Activated CD4-positive, CD25-positive, alpha-beta regulatory T cell treated with anti-CD3 and anti-CD28 coated beads, Interleukin-2, amount 50 U/mL, for 16 hours (primary cell): ENCODE results near the gene PARD3B.

Experiments
- DNase-seq: peaks from one replicate; pipeline ENCODE4 v3.0.0-alpha.2; 2020; ENCODE audit warnings: low read depth, low spot score

The PARD3B gene

GRCh38 chr2:205499006-205499405 lies 953.7 kb downstream of the PARD3B start:
- DNase-seq = no peak

DNA sequence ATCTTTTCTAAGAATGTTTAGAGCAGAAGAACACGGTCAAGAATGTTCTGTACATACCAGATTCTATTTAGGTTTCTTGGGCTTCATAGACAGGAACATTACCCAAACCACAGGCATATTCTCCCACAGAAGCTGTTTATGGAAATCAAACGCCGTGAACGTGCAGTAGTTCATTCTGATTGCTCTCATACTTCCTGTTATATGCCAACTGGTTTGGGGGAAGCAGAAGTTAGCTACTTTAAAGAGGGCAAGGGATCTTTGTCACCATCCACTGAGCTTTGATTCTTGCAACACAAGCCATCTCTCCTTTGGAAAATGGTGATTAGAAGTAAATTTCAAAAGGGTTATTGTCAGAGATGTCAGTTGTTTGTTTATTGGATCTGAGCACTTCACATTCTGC lies 954.8 kb downstream of the PARD3B start:
- no peak for DNase-seq

DNA sequence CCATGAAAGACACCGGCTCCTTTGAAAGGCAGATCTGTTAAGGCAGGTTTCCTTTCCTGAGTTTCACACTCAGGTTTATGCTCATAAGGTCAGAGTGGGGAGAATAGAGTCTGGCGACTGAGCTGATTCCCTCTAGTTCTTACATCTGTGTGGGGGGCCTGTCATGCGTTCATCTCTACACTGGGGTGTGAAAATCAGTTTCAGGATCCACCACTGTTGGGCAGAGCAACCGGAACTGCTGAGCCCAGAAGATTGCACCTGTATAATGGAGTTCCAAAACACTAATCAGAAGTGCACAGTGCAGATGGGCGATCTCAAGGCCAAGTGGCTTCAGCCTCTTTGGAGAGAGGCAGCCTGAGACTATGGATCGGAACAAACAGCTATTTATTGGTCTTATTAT lies 955.7 kb downstream of the PARD3B start:
- DNase-seq = no peak

GRCh38 chr2:205501826-205502225 lies 956.6 kb downstream of the PARD3B start:
- DNase-seq = no peak

GRCh38 chr2:205505371-205505770 lies 960.1 kb downstream of the PARD3B start:
- DNase-seq = no peak

- no peak for DNase-seq
These were observed 964.4 kb downstream of the PARD3B start for GRCh38 chr2:205509655-205510054.

GRCh38 chr2:205510345-205510744 lies 965.1 kb downstream of the PARD3B start:
- DNase-seq = no peak

- no peak for DNase-seq
These were observed 965.9 kb downstream of the PARD3B start for GRCh38 chr2:205511221-205511620.

GRCh38 chr2:205511641-205512040 lies 966.4 kb downstream of the PARD3B start:
- DNase-seq = no peak

DNA sequence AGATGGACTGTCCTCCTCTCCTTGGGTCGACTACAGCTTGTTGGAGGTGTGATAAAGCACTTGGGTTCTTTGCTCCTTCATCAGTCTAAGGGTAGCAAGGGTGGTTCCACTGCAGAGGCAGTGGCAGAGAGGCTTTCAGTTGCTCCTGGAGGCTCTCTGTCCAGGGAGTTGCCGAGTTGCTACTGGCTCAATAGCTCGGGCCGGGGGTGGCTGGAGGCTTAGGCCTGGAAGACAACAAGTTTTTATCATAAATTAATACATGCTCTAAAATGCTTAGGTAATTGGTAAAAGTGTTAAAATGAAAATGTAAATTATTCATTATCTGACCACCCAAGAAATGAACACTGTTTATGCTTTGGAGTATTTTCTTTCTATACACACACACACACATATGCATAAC lies 975.0 kb downstream of the PARD3B start:
- DNase-seq = no peak

- no peak for DNase-seq
These were observed 979.4 kb downstream of the PARD3B start for GRCh38 chr2:205524656-205525055.

GRCh38 chr2:205527801-205528200 lies 982.5 kb downstream of the PARD3B start:
- DNase-seq = no peak

DNA sequence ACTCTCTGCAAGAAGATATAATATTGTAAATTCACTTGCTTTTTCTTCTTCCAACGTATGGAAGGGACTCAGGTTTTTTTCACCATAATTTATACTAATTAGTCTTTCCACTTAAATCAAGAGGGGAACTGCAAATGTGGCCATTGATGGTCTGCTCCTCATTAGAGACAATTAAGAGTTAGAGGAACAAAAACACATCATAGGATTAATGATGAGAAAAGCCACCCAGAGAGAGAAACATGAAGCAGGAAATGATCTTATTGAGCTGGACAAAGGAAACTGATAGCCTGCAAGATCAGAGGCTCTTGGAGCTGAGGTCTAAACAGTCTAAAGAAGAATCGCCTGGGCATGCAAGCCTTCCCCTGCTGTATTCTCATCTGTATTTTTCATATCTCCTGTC lies 985.8 kb downstream of the PARD3B start:
- DNase-seq = no peak

- DNase-seq = no peak
These were observed 986.3 kb downstream of the PARD3B start for GRCh38 chr2:205531489-205532148.

- DNase-seq = no peak
These were observed 989.7 kb downstream of the PARD3B start for GRCh38 chr2:205535001-205535400.

- no peak for DNase-seq
These were observed 994.3 kb downstream of the PARD3B start for GRCh38 chr2:205539603-205540002.

DNA sequence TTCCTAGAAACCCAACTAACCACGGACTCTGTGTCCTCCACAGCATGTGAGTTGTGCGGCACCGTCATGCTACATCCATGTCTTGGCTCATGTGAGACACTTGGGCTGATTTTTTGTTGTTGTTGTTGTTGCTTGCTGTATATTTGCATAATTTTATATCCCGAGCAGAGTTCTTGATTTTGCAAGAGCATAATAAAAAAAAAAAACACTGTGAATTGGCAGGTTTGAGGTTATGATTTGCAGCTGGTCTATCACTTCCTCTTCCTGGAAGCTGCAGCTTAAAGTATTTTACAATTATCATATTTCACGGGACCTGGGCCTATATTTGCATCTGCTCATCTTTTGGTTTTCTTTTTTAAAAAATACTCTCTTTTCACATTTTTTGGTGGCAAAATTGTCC lies 994.8 kb downstream of the PARD3B start:
- no peak for DNase-seq

DNA sequence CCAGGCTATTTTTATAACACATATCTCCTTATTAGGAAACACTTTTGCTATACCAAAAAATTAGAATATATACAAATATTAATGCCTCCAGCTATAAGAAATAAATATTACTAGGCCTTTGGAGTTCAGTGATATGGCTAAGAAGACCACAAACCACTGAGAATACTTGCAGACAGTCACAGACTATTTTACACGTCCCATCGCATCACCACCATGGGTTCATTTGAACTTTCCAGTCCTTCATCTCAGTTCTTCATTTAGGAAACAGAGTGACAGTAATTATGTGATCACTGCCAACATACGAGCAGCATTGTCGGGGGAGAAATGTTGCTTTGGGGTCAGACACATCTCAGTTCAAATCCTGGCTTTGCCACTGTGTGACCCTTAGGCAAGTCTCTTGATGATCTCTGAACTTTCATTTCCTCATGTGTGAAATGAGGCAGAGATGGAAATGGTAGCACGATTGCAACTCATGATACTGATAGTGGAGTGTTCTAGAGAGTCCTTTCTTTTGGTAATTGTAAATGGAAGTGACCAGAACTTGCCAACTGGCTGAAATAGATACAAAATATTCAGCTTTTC lies 998.1 kb downstream of the PARD3B start:
- no peak for DNase-seq

DNA sequence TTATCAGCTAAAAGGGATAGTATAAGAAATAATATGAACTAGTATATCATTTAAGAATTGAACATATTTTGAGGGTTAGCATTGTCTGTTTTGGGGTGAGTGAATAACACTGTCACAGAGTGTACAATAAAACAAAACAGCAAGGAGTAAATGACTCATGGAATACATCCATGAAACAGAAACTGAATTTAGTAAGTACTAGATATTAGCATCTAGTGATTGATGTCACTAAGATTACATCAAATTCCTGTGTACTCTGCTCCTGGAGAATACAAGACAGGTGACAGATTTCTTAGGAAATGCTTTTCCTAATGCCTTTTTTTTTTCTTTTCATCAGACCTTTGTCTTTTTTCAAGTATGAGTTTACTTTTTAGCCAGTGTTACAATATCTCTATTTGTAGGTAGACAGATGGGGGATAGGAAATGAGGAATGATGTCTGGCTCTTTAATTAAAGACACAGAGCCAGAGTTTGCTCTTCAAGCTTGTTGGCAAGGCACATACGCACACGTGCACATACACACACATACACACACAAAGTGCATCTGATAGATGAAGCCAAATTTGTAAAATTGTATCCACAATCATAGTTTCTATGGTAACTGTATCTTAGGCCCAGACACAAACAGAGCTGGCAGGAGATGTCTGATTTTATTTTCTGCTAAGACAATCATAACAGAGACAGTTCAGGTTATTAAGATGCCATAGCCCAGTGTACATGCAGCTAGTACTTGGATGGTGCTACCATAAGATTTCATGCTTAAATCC lies 998.8 kb downstream of the PARD3B start:
- no peak for DNase-seq

DNA sequence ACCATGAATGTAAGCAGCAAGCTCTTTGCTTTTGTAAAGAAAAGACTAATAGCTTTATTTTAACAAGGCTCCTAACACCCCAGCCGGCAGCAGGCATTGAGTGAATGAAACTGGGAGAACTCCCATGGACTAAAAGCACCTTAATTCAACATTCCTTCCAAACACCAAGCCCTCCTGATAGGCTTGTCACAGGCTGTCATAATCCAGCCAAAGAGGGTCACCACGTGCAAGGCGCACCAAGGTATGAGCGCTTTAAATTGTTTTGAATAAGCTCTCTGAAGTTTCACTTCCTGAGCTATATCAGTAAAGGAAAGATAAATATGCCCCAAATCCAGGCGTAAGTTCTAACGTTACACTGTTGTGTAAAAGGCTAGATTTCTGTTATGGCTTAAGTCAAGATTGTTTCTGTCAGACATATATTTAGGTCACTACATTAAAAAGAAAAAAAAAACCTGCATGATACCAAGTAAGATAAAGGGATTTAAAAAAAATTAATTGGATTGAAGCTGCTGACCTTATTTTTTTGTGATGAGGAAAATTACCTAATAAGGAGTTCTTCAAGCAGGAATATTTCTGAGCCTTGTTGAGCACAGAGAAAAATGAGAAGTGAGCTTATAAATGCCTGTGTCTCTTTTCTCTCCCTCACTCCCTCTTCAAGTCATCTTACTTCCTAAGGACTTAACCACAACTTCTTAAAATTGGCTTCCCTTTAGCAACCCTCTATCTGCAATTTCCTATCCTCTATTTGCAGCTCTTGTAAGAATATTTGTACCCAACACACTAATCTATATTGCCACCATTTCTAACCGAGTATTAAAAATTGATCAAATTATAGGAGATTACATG lies 1000.9 kb downstream of the PARD3B start:
- no peak for DNase-seq

DNA sequence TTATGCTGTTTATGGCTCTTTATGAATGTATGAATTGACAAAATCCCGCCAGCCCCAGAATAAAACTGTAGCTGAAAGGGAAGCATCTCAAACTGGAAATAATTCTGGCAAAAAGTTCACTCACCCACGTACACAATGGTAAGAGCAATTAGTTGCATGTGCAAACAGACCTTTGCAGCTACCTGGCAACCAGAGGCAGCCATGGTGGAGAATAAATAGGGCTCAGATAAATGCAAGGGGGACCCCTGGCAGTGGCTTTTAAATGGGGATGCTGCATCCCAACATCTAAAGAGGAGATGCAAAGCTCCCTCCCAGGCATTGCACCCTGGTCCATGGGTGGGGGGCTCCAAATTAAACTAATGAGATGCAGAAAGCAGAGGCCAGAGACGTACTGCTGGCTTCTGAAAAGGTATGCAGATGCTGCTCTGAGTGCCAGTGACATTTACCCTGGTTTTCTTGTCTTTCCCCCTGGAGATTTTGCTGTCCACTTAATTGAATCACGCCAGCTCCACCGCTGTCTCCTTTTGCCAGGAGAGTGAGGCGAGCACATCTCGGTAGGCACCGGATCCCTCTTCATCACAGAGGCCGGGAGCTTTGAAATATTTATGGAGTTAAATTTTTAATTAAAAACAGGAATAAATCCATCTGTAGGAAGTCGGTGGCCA lies 1010.4 kb downstream of the PARD3B start:
- DNase-seq = no peak

DNA sequence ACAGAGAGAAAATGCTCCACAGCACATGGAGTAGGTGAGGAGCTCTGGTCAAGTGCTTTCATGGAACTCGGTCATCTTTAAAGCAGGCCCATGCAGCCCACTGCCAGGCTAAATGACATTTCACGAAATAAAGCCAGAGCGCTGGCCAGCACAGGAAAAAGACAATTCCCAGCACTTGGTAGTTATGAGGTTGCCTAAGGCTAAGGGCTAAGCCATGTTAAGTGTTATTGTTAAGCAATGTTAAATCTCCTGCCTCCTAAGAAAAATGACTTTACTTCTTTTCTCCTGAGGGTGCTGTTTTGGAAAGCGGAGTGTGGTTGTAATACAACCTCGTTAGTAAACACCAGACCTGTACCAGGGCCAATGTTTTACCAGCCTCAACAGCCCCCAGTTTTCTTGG lies 1011.1 kb downstream of the PARD3B start:
- DNase-seq = no peak
